K562 (cell line): ENCODE data around the gene TUFM. TPM values are rescaled to one million over a fixed set of nuclear protein-coding genes. Genes with fewer than 3 reads are reported as not detected.
A peak's percentile ranks its signal among the peaks of the same experiment; 100 is the strongest.

Experiments used
- ATAC-seq: fragments of 200-7000 bp; cut with Tn5 transposase; 3 replicates; pipeline ENCODE4 v1.9.1; 2020; ENCODE audit warnings: moderate library complexity
- BruUV-seq: library from RNA; stranded (reverse); fragments of 400-500 nt; replicated peaks from 2 replicates; lab custom pipeline; 2021; lab: Mats Ljungman, UMichigan
- CTCF ChIA-PET: fragments of 300-600 bp; formaldehyde crosslinking; extraction: SDS; loops from one replicate; lab custom pipeline; 2021; ENCODE audit warnings: low intra/inter-chr PET ratio; lab: Yijun Ruan, JAX
- POLR2A ChIA-PET: fragments of 300-600, 350-650 bp; sonication (Branson Sonifier 250); formaldehyde crosslinking; extraction: SDS; loops from one replicate; lab custom pipeline; 2021; ENCODE audit warnings: antibody characterized with exemption, inconsistent platforms; lab: Yijun Ruan, JAX
- DNase-seq, 4 experiments: peaks; one replicate each; pipeline versions ENCODE4 v3.0.0 to v3.0.0-alpha.2; 2011 to 2018; ENCODE audit warnings: low spot score in 3 of 4, mixed read lengths in 3 of 4; ENCODE audit errors: extremely low read depth in 1 of 4
- FAIRE-seq: peaks from 2 replicates; lab custom pipeline; 2011; peaks lifted over from hg19 to GRCh38; lab: Jason Lieb, UNC
- H2AFZ ChIP-seq: 2 replicates; pipeline ENCODE4 v1.6.0; 2011; ENCODE audit warnings: low read depth, low read length, control low read depth, inconsistent platforms
- H3K27ac ChIP-seq: fragments of 200-600 bp; 3 replicates; pipeline ENCODE4 v1.8.0; 2011; ENCODE audit warnings: low read depth, mild to moderate bottlenecking, control low read depth, inconsistent platforms, low read length, moderate library complexity, mixed read lengths; ENCODE audit errors: extremely low read depth
- H3K27me3 ChIP-seq, 2 experiments: fragments of 300-600 bp in 1 of 2; 2 replicates in 1 of 2; 3 replicates in 1 of 2; pipeline versions ENCODE4 v1.6.0 to v1.8.0; 2011; ENCODE audit warnings: inconsistent platforms in 2 of 2, low read length in 2 of 2, mild to moderate bottlenecking in 1 of 2, mixed read lengths in 1 of 2, moderate library complexity in 1 of 2; ENCODE audit not compliant: control insufficient read depth in 2 of 2, insufficient read depth in 2 of 2
- H3K36me3 ChIP-seq: fragments of 300-600 bp; 3 replicates; pipeline ENCODE4 v1.8.0; 2011; ENCODE audit warnings: mild to moderate bottlenecking, low read length, inconsistent platforms; ENCODE audit not compliant: control insufficient read depth, insufficient read depth
- H3K4me1 ChIP-seq, 2 experiments: fragments of 200-600 bp in 1 of 2; replicated peaks in 1 of 2; 2 replicates in 1 of 2; 3 replicates in 1 of 2; pipeline versions ENCODE4 v1.5.1 to v1.8.0; 2011; ENCODE audit warnings: inconsistent platforms in 2 of 2, low read length in 2 of 2, mild to moderate bottlenecking in 1 of 2, mixed read lengths in 1 of 2, moderate library complexity in 1 of 2; ENCODE audit not compliant: control insufficient read depth in 2 of 2, insufficient read depth in 2 of 2
- H3K4me2 ChIP-seq: 2 replicates; pipeline ENCODE4 v1.6.1; 2011; ENCODE audit warnings: low read length, control low read depth, inconsistent platforms, mixed read lengths; ENCODE audit not compliant: insufficient read depth
- H3K4me3 ChIP-seq: fragments of 200-600 bp; sonication (generic), shearing (Covaris generic); 2 replicates; pipeline ENCODE4 v1.5.1; 2016; ENCODE audit warnings: control low read depth, inconsistent platforms
- H3K79me2 ChIP-seq: fragments of 200-600 bp; 3 replicates; pipeline ENCODE4 v1.8.0; 2011; ENCODE audit warnings: low read length, inconsistent platforms; ENCODE audit not compliant: control insufficient read depth, insufficient read depth
- H3K9ac ChIP-seq, 2 experiments: 2 replicates each; pipeline versions ENCODE4 v1.6.0 to v1.6.1; 2011; ENCODE audit warnings: low read depth in 2 of 2, low read length in 2 of 2, control low read depth in 1 of 2, inconsistent platforms in 1 of 2, mild to moderate bottlenecking in 1 of 2, mixed read lengths in 1 of 2; ENCODE audit not compliant: insufficient read depth in 1 of 2
- H3K9me1 ChIP-seq: one replicate; pipeline ENCODE4 v1.6.0; 2011; ENCODE audit warnings: inconsistent platforms, mild to moderate bottlenecking, low read length, moderate library complexity; ENCODE audit not compliant: control insufficient read depth, insufficient read depth
- H3K9me3 ChIP-seq: replicated peaks from 2 replicates; pipeline ENCODE4 v1.5.1; 2011; ENCODE audit warnings: low read depth, low read length, inconsistent platforms; ENCODE audit not compliant: control insufficient read depth, insufficient read depth
- H4K20me1 ChIP-seq: replicated peaks from 2 replicates; pipeline ENCODE4 v1.6.1; 2011; ENCODE audit warnings: low read length, inconsistent platforms, mixed read lengths; ENCODE audit not compliant: control insufficient read depth, insufficient read depth
- BCOR ChIP-seq: fragments of 450-650 bp; IDR thresholded peaks from 2 replicates; pipeline ENCODE4 v1.6.1; 2016
- KDM1A ChIP-seq, 2 experiments: fragments of 450-650 bp; IDR thresholded peaks; 2 replicates each; pipeline ENCODE4 v1.6.1; 2016; ENCODE audit warnings: mild to moderate bottlenecking in 2 of 2
- ZNF41 ChIP-seq: fragments of 250-450 bp; sonication (Bioruptor Pico); conservative IDR thresholded peaks from 2 replicates; pipeline ENCODE4 v1.4.0; 2020; ENCODE audit warnings: mild to moderate bottlenecking
- WGBS: fragments of 100-300 bp; shearing (Covaris generic); methylation state at CpG from one replicate; pipeline ENCODE4 v1.1.6; 2016; ENCODE audit warnings: low coverage, mixed read lengths; ENCODE audit not compliant: insufficient coverage; ENCODE audit errors: missing lambda C conversion rate; 5-methylcytosine and 5-hydroxymethylcytosine counted together
- in situ Hi-C: fragments of 300-500 bp; cut with MboI; formaldehyde crosslinking; loops from 4 replicates; pipeline ENCODE4 v1.15.0; 2018; ENCODE audit warnings: inconsistent platforms, mixed read lengths
- intact Hi-C: fragments of 100-400 bp; cut with micrococcal nuclease; formaldehyde crosslinking; loops from 2 replicates; pipeline ENCODE4 v1.14.2; 2022
- polyA plus RNA-seq, 8 experiments: library from polyadenylated mRNA; depleted of rRNA in 4 of 8; stranded (reverse) in 5 of 8; unstranded in 3 of 8; fragments of >200 nt; fragmentation: Nextera tagmentation in 2 of 8; fragmentation: Illumina TruSeq in 1 of 8; extraction: Ambion mirVana in 2 of 8; extraction: Trizol in 1 of 8; gene quantifications; 2 replicates each; pipeline versions ENCODE4 v1.2.1 to v1.2.3, GENCODE V29; 2011 to 2014; ENCODE audit warnings: inconsistent platforms in 1 of 8, missing spikeins in 1 of 8
- total RNA-seq, 7 experiments: library from RNA; depleted of rRNA in 6 of 7; stranded (reverse); fragments of >200 nt in 6 of 7; fragmentation: Illumina TruSeq in 2 of 7; extraction: Trizol in 2 of 7; gene quantifications; 2 replicates each; pipeline versions ENCODE4 v1.2.1 to v1.2.3, GENCODE V29; 2011 to 2021; ENCODE audit warnings: low replicate concordance in 1 of 7
- TF ChIP-seq, protein P1 (sequence below), 2 experiments: fragments of 450-650 bp in 1 of 2; IDR thresholded peaks; 2 replicates each; pipeline ENCODE4 v1.6.1; 2011 to 2017; ENCODE audit warnings: low read depth in 2 of 2, antibody characterized with exemption in 1 of 2, borderline replicate concordance in 1 of 2, low read length in 1 of 2, mild to moderate bottlenecking in 1 of 2, mixed read lengths in 1 of 2; ENCODE audit not compliant: control insufficient read depth in 1 of 2

TUFM gene
- total and polyA plus RNA-seq, 9 of the 15 experiments (the other 6 are each of a cell fraction or from before 2014, with no cell fraction given), result 34.1 to 434 (median 256) TPM

DNA sequence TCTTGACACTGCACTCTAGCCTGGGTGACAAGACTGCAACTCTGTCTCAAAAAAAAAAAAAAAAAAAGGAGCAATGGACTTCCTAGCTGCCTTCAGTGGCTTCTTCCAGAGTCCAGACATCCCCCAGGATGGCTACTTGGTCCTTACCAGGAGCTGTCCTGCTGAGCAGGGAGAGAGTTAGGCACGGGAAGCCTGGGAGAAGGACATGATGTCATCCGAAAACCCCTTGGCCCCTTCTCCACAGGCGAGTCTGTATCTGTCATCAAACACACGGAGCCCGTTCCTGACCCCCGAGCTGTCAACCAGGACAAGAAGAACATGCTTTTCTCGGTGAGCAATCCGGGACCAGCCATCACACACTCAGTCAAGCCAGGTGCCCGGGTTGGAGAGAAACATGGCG, 40.8 kb upstream of the TUFM start:
- Histone ChIP-seq H3K79me2 (no peaks in the 10 kb centered on the region), H2AFZ (no peak overlapping the region), H3K27ac (no peak overlapping the region), H3K4me2 (no peak overlapping the region), H3K36me3 (no peaks in the 10 kb centered on the region), H3K27me3 (no peaks in the 10 kb centered on the region), H3K9me3 (no peaks in the 10 kb centered on the region), H3K9ac (no peak overlapping the region), H3K4me1 (peaks cover 0 to 16% of the 10 kb centered on the region in 2 experiments; a peak in 2 of 5 replicates), H3K9me1 (no peaks in the 10 kb centered on the region), H4K20me1 (no peaks in the 10 kb centered on the region), H3K4me3 (no peak overlapping the region)
- DNase-seq (no peak), ATAC-seq (no peak), FAIRE-seq (no peak)
- 32% methylated on average over 10 of the region's 10 CpGs for WGBS
- CTCF ChIA-PET, result no interaction called here
- in situ Hi-C loops, result no loop called here
- intact Hi-C loops, result no loop called here
- no TSS peak for BruUV-seq
- POLR2A ChIA-PET, result interaction anchor here (1.2 kb wide), 1 partner anchor 8 kb away, joined by 3 read pairs; no protein-coding TSS in a partner anchor
- no peak for TF ChIP-seq ZNF41 (CRISPR knock-in tag)

DNA sequence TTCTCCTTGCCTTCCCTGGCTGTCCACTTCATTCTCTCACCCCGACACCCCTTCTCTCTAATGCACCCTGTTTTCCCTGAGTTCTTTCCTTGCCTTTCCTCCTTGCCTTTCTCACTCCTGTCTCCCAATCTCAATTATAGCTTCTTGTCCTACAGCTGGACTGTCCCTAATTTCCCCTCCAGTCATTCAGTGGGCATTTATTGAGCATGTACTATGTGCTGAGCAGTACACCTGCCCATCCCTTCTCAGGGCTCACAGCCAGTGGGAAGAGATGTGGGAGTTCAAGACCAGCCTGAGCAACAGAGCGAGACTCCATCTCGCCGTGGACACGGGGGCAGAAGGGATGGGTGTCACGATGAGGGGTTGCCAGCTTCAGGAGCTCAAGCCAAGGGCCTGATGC, 37.9 kb upstream of the TUFM start:
- no TSS peak for BruUV-seq
- ChIA-PET CTCF (no interaction called here), POLR2A (interaction anchor here (0.6 kb wide), 1 partner anchor 9 kb away, joined by 3 read pairs; no protein-coding TSS in a partner anchor)
- DNase-seq (no peak), FAIRE-seq (no peak), ATAC-seq (no peak)
- H3K9ac ChIP-seq, result peak overlapping the region in 1 of 2 experiments; percentile 1; a peak in 1 of 4 replicates
- H3K4me2 ChIP-seq, result no peak overlapping the region
- peaks cover 5% of the 10 kb centered on the region for H3K79me2 ChIP-seq
- in situ Hi-C loops, result no loop called here
- no peaks in the 10 kb centered on the region for H3K9me3 ChIP-seq
- no peaks in the 10 kb centered on the region for H3K27me3 ChIP-seq
- no peak overlapping the region for H3K4me3 ChIP-seq
- WGBS, result 43% methylated on average over 5 of the region's 6 CpGs
- peaks cover 9 to 34% of the 10 kb centered on the region in 2 experiments; a peak in 4 of 5 replicates for H3K4me1 ChIP-seq
- no peaks in the 10 kb centered on the region for H3K9me1 ChIP-seq
- H4K20me1 ChIP-seq, result no peaks in the 10 kb centered on the region
- TF ChIP-seq BCOR (peak; percentile 33; the same call in 1 of the 2 replicates), KDM1A (IDR thresholded peaks at IDR 0.05) (0 out of 4 replicates have a peak, but pooled peaks of 1 of the 2 experiments have one; percentile 11)
- TF ChIP-seq, protein P1, sequence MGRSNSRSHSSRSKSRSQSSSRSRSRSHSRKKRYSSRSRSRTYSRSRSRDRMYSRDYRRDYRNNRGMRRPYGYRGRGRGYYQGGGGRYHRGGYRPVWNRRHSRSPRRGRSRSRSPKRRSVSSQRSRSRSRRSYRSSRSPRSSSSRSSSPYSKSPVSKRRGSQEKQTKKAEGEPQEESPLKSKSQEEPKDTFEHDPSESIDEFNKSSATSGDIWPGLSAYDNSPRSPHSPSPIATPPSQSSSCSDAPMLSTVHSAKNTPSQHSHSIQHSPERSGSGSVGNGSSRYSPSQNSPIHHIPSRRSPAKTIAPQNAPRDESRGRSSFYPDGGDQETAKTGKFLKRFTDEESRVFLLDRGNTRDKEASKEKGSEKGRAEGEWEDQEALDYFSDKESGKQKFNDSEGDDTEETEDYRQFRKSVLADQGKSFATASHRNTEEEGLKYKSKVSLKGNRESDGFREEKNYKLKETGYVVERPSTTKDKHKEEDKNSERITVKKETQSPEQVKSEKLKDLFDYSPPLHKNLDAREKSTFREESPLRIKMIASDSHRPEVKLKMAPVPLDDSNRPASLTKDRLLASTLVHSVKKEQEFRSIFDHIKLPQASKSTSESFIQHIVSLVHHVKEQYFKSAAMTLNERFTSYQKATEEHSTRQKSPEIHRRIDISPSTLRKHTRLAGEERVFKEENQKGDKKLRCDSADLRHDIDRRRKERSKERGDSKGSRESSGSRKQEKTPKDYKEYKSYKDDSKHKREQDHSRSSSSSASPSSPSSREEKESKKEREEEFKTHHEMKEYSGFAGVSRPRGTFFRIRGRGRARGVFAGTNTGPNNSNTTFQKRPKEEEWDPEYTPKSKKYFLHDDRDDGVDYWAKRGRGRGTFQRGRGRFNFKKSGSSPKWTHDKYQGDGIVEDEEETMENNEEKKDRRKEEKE (IDR thresholded peaks at IDR 0.05; ENCODE audit: borderline replicate concordance in 1 of 2, control insufficient read depth in 1 of 2, low read depth in 2 of 2, low read length in 1 of 2), result no peak
- no peaks in the 10 kb centered on the region for H3K36me3 ChIP-seq
- H2AFZ ChIP-seq, result no peak overlapping the region
- intact Hi-C loops, result loop anchor here (5.0 kb wide), 2 partner anchors 37 to 53 kb away; partner anchors contain the start of gene TUFM
- no peak overlapping the region for H3K27ac ChIP-seq
